Activated naive CD8-positive, alpha-beta T cell (primary cell): ENCODE results near the gene FAAP100.
A peak's percentile ranks its signal among the peaks of the same experiment; 100 is the strongest.

Source experiments
- H3K27ac Mint-ChIP-seq: one replicate; pipeline ENCODE4 v1.8.0; 2021; ENCODE audit warnings: mixed read lengths
- H3K27me3 Mint-ChIP-seq: one replicate; pipeline ENCODE4 v1.8.0; 2021; ENCODE audit warnings: mixed read lengths
- H3K36me3 Mint-ChIP-seq: one replicate; pipeline ENCODE4 v1.8.0; 2021; ENCODE audit warnings: mixed read lengths
- H3K4me1 Mint-ChIP-seq: one replicate; pipeline ENCODE4 v1.8.0; 2021; ENCODE audit warnings: low read depth, mixed read lengths
- H3K4me3 Mint-ChIP-seq: one replicate; pipeline ENCODE4 v1.8.0; 2021; ENCODE audit warnings: mild to moderate bottlenecking, mixed read lengths
- H3K9me3 Mint-ChIP-seq: one replicate; pipeline ENCODE4 v1.8.0; 2021; ENCODE audit warnings: low read depth, mixed read lengths

The FAAP100 gene

GRCh38 chr17:81511554-81511803, 40.7 kb downstream of the FAAP100 start:
- Mint-ChIP-seq H3K27me3 (no peaks in the 10 kb centered on the region), H3K36me3 (peaks cover 27% of the 10 kb centered on the region), H3K27ac (peak overlapping the region; percentile 95), H3K9me3 (no peaks in the 10 kb centered on the region), H3K4me3 (peak overlapping the region; percentile 96), H3K4me1 (peaks cover 29% of the 10 kb centered on the region)

- no peaks in the 10 kb centered on the region for H3K27me3 Mint-ChIP-seq
- peaks cover 27% of the 10 kb centered on the region for H3K36me3 Mint-ChIP-seq
- peaks cover 24% of the 10 kb centered on the region for H3K4me1 Mint-ChIP-seq
- H3K4me3 Mint-ChIP-seq: peak overlapping the region; percentile 96
- no peaks in the 10 kb centered on the region for H3K9me3 Mint-ChIP-seq
- peak overlapping the region; percentile 95 for H3K27ac Mint-ChIP-seq
These were observed 41.2 kb downstream of the FAAP100 start for GRCh38 chr17:81510785-81511553.

GRCh38 chr17:81509972-81510784, 42.0 kb downstream of the FAAP100 start:
- Mint-ChIP-seq H3K9me3 (no peaks in the 10 kb centered on the region), H3K4me3 (peak overlapping the region; percentile 96), H3K36me3 (peaks cover 27% of the 10 kb centered on the region), H3K27me3 (no peaks in the 10 kb centered on the region), H3K4me1 (peaks cover 20% of the 10 kb centered on the region), H3K27ac (peak overlapping the region; percentile 95)

GRCh38 chr17:81509207-81509971, 42.8 kb downstream of the FAAP100 start:
- Mint-ChIP-seq H3K4me1 (peaks cover 20% of the 10 kb centered on the region), H3K27ac (peak overlapping the region; percentile 95), H3K9me3 (no peaks in the 10 kb centered on the region), H3K36me3 (peaks cover 27% of the 10 kb centered on the region), H3K27me3 (no peaks in the 10 kb centered on the region), H3K4me3 (peak overlapping the region; percentile 96)

- peaks cover 20% of the 10 kb centered on the region for H3K4me1 Mint-ChIP-seq
- H3K36me3 Mint-ChIP-seq: peaks cover 27% of the 10 kb centered on the region
- peak overlapping the region; percentile 95 for H3K27ac Mint-ChIP-seq
- no peaks in the 10 kb centered on the region for H3K27me3 Mint-ChIP-seq
- peak overlapping the region; percentile 96 for H3K4me3 Mint-ChIP-seq
- no peaks in the 10 kb centered on the region for H3K9me3 Mint-ChIP-seq
These were observed 43.4 kb downstream of the FAAP100 start for GRCh38 chr17:81508639-81509206.

GRCh38 chr17:81503619-81504018, 48.5 kb downstream of the FAAP100 start:
- Mint-ChIP-seq H3K9me3 (no peaks in the 10 kb centered on the region), H3K4me3 (no peak overlapping the region), H3K27me3 (no peaks in the 10 kb centered on the region), H3K36me3 (no peaks in the 10 kb centered on the region), H3K27ac (no peak overlapping the region), H3K4me1 (peaks cover 5% of the 10 kb centered on the region)

GRCh38 chr17:81502471-81503017, 49.6 kb downstream of the FAAP100 start:
- Mint-ChIP-seq H3K27ac (no peak overlapping the region), H3K4me3 (no peak overlapping the region), H3K36me3 (no peaks in the 10 kb centered on the region), H3K9me3 (no peaks in the 10 kb centered on the region), H3K27me3 (no peaks in the 10 kb centered on the region), H3K4me1 (peaks cover under 1% of the 10 kb centered on the region)

GRCh38 chr17:81500047-81500446, 52.1 kb downstream of the FAAP100 start:
- Mint-ChIP-seq H3K27me3 (no peaks in the 10 kb centered on the region), H3K9me3 (no peaks in the 10 kb centered on the region), H3K4me1 (no peaks in the 10 kb centered on the region), H3K36me3 (no peaks in the 10 kb centered on the region), H3K4me3 (no peak overlapping the region), H3K27ac (no peak overlapping the region)

- no peaks in the 10 kb centered on the region for H3K36me3 Mint-ChIP-seq
- no peaks in the 10 kb centered on the region for H3K9me3 Mint-ChIP-seq
- no peak overlapping the region for H3K4me3 Mint-ChIP-seq
- H3K27ac Mint-ChIP-seq: no peak overlapping the region
- H3K4me1 Mint-ChIP-seq: no peaks in the 10 kb centered on the region
- H3K27me3 Mint-ChIP-seq: no peaks in the 10 kb centered on the region
These were observed 52.6 kb downstream of the FAAP100 start for GRCh38 chr17:81499601-81499970.

GRCh38 chr17:81498953-81499600, 53.1 kb downstream of the FAAP100 start:
- H3K36me3 Mint-ChIP-seq: no peaks in the 10 kb centered on the region
- no peaks in the 10 kb centered on the region for H3K27me3 Mint-ChIP-seq
- no peak overlapping the region for H3K4me3 Mint-ChIP-seq
- H3K4me1 Mint-ChIP-seq: no peaks in the 10 kb centered on the region
- H3K9me3 Mint-ChIP-seq: no peaks in the 10 kb centered on the region
- no peak overlapping the region for H3K27ac Mint-ChIP-seq

- no peaks in the 10 kb centered on the region for H3K36me3 Mint-ChIP-seq
- H3K4me3 Mint-ChIP-seq: no peak overlapping the region
- H3K27me3 Mint-ChIP-seq: no peaks in the 10 kb centered on the region
- no peak overlapping the region for H3K27ac Mint-ChIP-seq
- H3K9me3 Mint-ChIP-seq: no peaks in the 10 kb centered on the region
- H3K4me1 Mint-ChIP-seq: no peaks in the 10 kb centered on the region
These were observed 57.4 kb downstream of the FAAP100 start for GRCh38 chr17:81494626-81495377.

GRCh38 chr17:81493198-81494038, 58.7 kb downstream of the FAAP100 start:
- no peak overlapping the region for H3K27ac Mint-ChIP-seq
- no peaks in the 10 kb centered on the region for H3K27me3 Mint-ChIP-seq
- H3K4me3 Mint-ChIP-seq: no peak overlapping the region
- H3K36me3 Mint-ChIP-seq: no peaks in the 10 kb centered on the region
- H3K4me1 Mint-ChIP-seq: no peaks in the 10 kb centered on the region
- no peaks in the 10 kb centered on the region for H3K9me3 Mint-ChIP-seq

- Mint-ChIP-seq H3K27ac (no peak overlapping the region), H3K9me3 (no peaks in the 10 kb centered on the region), H3K36me3 (no peaks in the 10 kb centered on the region), H3K4me1 (no peaks in the 10 kb centered on the region), H3K4me3 (no peak overlapping the region), H3K27me3 (no peaks in the 10 kb centered on the region)
These were observed 59.4 kb downstream of the FAAP100 start for GRCh38 chr17:81492706-81493105.
